Measurements from ENCODE around the gene ADK. TPM values are rescaled to one million over a fixed set of nuclear protein-coding genes. Genes with fewer than 3 reads are reported as not detected.

The ADK gene
- total and polyA plus RNA-seq, 2 donors (not counting 3 experiments of a cell fraction or from before 2014, with no cell fraction given), result 11.7 to 46.5 TPM

GRCh38 chr10:74334221-74334620 lies 183.2 kb downstream of the ADK start:
- FAIRE-seq, result no peak
- intact Hi-C loops (cut with micrococcal nuclease), result no loop called here
- Histone ChIP-seq H3K27ac (ENCODE audit: insufficient read depth, low read depth, low read length) (no peak overlapping the region), H2AFZ (ENCODE audit: low read depth, low read length) (no peak overlapping the region), H3K79me2 (ENCODE audit: control insufficient read depth, insufficient read depth, low read length) (peaks cover 29% of the 10 kb centered on the region), H3K27me3 (ENCODE audit: control insufficient read depth in 2 of 2, insufficient read depth in 2 of 2, low read length in 2 of 2) (no peaks in the 10 kb centered on the region), H3K36me3 (ENCODE audit: control insufficient read depth in 2 of 2, extremely low read depth in 1 of 2, insufficient read depth in 2 of 2, low read length in 2 of 2) (no peaks in the 10 kb centered on the region), H3K9me3 (replicated peaks; ENCODE audit: control insufficient read depth, insufficient read depth, low read length) (no peaks in the 10 kb centered on the region), H4K20me1 (replicated peaks; ENCODE audit: control insufficient read depth, extremely low read depth, insufficient read depth, low read length) (no peaks in the 10 kb centered on the region), H3K9ac (replicated peaks; ENCODE audit: extremely low read depth, insufficient read depth, low read length) (no peak overlapping the region), H3K4me2 (ENCODE audit: insufficient read depth, low read length) (no peak overlapping the region), H3K9me1 (replicated peaks; ENCODE audit: control insufficient read depth, extremely low read depth, insufficient read depth, low read length) (peaks cover 3% of the 10 kb centered on the region), H3K4me1 (ENCODE audit: control insufficient read depth, extremely low read depth, insufficient read depth, low read length) (peaks cover 6% of the 10 kb centered on the region), H3K4me3 (replicated peaks in 1 of 3; ENCODE audit: insufficient read depth in 1 of 3, low read depth in 1 of 3, low read length in 3 of 3) (no peak overlapping the region)
- TF ChIP-seq JUN (IDR thresholded peaks at IDR 0.05; ENCODE audit: borderline replicate concordance, insufficient read depth, insufficient read length, low read depth) (no peak), CTCF (IDR thresholded peaks at IDR 0.05; ENCODE audit: extremely low read depth in 1 of 2, insufficient read depth in 1 of 2, low read depth in 1 of 2, low read length in 2 of 2) (no peak), GATA2 (IDR thresholded peaks at IDR 0.05; ENCODE audit: insufficient read depth, insufficient read length, low read depth, low read length) (no peak), MYC (IDR thresholded peaks at IDR 0.05; ENCODE audit: low read depth, low read length) (no peak), MAX (IDR thresholded peaks at IDR 0.05; ENCODE audit: insufficient read depth, insufficient read length) (no peak), POLR2AphosphoS5 (IDR thresholded peaks at IDR 0.05; ENCODE audit: insufficient read depth, low read depth, low read length) (no peak), FOS (IDR thresholded peaks at IDR 0.05; ENCODE audit: borderline replicate concordance, insufficient read depth, low read length) (no peak), POLR2A (IDR thresholded peaks at IDR 0.05; ENCODE audit: low read depth, low read length) (no peak), EZH2 (IDR thresholded peaks at IDR 0.05; ENCODE audit: borderline replicate concordance, low read depth, low read length, severe bottlenecking) (no peak)
- no TSS peak for BruUV-seq (replicated peaks)
- CTCF ChIA-PET, result no interaction called here
- POLR2A ChIA-PET, result no interaction called here
- DNase-seq (ENCODE audit: low read depth, low spot score), result no peak
- dilution Hi-C loops (cut with MboI; ENCODE audit: extremely low pct_ligation_motif_present, low sequenced_read_pairs), result no loop called here

Measured in endothelial cell of umbilical vein (primary cell).